Measurements from ENCODE around the gene PCED1B.
"Not testable (repeated sequence)": the region's sequence is repeated elsewhere in the genome, so short reads cannot be mapped to it uniquely, and the experiment has no call there.

Gene PCED1B

DNA sequence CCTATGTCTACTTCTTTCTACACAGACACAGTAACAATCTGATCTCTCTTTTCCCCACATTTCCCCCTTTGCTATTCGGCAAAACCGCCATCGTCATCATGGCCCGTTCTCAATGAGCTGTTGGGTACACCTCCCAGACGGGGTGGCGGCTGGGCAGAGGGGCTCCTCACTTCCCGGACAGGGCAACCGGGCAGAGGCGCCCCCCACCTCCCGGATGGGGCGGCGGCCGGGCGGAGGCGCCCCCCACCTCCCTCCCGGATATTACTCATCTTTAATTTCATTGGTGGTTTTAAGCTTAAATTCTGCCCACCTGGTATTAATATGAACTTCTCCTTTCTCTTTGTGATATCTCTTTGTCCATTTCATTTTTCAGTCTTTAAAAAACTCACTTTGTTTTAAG, 90.9 kb downstream of the PCED1B start:
- not testable (repeated sequence) for DNase-seq

DNA sequence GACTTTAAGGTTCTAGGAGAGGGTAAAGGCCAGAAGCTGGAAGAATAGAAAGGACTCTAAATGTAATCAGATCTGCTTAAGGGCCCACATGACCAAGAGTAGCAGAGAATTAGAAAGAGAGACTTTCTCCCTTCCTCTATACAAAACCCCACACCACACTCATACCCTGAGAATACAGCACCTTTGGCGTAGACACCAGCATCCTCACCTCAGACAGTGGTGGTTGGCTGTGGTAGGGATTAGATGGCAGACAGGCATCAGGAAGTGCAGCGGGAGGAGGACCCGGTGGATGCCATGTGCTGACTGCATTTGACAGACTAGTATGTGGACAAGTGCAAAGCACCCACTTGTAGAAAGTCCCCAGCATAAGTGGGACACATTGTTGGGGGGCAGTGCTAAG, 98.6 kb downstream of the PCED1B start:
- no peak for DNase-seq

DNA sequence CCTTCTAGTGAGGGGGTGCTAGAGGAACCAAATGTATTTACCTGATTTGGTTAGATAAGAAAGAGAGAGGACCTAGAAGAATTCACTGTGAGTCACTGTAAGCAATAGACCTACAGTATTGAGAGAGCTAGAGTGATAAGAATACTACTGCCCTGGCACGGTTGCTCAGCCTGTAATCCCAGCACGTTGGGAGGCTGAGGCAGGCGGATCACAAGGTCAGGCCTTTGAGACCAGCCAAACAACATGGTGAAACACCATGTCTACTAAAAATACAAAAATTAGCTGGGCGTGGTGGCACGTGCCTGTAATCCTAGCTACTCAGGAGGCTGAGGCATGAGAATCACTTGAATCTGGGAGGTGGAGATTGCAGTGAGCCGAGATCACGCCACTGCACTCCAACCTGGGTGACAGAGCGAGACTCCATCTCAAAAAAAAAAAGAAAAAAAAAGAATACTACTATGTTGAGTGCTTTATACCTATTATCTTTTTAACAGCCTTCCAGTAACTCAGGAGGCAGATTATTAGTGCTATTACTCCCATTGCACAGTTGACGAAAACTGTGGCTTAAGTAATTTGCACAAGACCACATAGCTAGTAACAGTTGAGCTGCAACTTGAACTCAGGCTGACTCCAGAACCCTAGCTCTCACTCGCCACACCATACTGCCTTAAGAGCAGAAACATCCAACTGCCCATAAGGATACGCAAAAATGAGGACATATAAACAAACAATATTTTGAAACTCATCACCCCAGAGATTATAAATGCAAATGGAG, 102.9 kb downstream of the PCED1B start:
- not testable (repeated sequence) for DNase-seq

DNA sequence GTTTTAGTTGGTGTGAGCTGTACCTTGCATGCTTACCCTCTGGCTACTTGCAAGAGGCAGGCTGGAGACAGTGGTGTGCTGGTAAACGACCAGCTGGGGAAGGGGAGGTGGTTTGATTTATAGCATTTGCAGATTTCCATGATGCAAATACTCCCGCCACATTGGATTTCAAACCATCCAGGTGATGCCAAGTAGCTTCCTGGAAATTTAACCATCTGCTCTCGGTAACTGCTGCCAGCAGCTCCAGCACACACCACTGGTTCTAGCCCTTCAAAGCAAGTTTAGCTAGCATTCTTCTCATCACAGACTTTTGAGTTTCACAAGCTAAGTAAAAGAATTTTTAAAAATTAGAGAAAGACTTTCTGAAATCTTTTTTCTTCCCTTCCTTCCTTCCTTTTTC, 104.8 kb downstream of the PCED1B start:
- DNase-seq: no peak

DNA sequence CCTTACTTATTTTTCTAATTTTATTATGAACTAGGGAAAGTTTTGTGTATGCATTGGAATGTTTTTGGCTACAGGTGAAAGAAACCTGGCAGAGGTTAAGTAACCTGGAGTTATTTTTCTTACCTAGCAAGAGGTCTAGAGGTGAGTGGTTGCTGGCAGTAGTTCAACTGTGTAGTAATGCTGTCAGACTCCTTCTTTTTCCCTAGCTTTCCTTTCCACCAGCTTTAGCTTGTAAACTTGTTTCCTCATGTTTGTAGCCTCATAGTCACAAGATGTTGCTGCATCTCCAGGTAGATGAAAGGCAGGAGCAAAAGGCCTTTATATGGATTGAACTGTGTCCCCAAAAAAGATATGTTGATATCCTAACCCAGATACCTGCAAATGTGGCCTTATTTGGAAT, 105.4 kb downstream of the PCED1B start:
- DNase-seq: no peak

DNA sequence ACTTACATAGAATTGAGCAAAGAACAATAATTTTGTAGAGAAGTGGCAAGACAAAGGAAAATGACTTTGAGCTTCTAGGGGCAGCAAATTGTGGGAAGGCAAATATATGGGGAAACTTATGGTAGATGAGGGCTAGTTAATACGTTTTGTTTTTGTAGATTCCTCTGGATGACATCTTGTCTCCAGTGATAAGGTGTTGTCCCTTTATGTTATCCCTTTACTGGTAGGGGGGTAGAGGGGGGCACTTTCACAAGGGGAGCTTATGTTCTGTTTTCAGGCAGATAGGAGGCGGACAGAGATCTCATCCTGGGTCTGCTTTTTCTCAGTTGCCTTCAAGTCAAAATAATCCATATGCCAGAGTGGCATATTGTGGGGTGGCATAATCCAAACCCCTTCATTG, 106.8 kb downstream of the PCED1B start:
- no peak for DNase-seq

DNA sequence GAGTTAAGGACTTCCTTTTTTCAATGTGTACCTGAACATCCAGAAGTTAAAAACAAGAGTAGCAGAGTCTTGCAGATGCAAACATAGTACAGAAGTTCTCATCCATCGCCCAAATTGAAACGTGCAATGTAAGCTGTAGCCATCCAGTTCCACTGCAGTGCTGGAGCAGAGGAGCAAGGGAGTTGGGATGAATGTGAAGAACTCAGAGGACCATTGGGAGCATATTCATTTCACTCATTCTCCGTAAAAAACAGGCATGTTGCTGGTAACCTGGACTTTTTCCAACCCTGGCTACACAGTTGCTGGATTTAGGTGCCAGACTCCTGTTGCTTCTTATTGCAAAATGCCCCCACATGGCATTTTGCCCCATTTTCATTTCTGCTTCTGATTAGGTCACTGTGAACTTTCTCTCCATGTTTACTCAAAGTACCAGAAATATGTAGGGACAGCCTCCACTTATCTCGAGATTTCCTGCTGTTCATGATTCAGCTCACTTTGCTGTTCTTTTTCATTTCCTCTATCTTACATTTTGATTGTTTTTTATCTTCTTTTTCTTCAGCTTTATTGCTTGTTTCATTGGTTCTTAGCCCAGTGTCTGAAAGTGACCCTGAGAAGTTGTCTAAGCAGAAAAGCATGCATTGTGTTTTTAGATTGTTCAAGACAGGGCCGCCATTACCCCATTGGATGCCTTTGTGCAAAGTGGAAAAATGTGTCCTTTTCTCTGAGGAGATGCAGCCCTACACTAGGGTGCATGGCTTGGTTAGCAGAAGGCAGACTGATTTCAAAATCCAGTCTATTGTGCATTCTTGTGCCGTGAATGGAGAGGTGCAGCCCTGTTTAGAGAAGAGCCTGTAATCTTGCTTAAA, 109.4 kb downstream of the PCED1B start:
- DNase-seq: no peak

DNA sequence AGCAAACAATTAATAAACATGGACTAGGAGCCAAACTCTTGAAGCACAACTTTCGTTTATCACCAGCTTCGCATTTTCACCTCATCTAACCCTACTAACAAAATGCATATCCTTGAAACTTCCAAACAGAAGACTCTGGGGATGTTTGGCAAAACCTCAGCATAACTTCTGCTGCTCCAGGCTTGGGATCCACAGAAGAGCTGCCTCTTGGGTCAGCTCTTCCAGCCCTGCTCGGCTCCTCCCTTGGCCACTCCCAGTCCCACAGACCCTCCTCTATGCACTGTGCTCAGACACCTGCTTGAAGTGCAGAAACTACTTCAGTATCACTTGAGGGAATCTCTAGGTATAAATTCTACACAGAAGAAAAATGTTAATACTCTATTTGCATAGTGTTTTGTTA, 110.3 kb downstream of the PCED1B start:
- DNase-seq: no peak

DNA sequence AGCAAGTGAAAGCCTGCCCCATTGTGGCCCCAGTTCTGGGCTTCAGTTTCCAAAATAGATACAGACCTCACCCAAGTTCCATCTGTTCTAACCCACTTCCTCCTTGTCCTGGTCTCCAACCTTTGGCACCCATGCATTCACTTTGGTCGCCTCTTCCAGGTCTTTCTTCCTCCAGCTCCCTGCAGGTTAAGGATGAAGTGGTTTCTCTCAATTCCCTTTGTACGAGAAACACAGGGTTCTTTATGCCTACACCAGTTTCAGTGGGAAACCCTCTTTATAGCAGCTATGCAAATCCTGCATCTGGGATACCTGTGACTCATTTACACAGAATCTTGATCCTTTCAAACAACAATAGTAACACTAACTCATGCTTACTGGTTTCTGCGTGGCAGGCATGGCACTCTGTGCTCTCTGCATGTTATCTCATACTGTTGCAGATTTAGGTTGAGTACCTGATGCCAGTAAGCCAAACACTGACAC, 110.9 kb downstream of the PCED1B start:
- DNase-seq: no peak

DNA sequence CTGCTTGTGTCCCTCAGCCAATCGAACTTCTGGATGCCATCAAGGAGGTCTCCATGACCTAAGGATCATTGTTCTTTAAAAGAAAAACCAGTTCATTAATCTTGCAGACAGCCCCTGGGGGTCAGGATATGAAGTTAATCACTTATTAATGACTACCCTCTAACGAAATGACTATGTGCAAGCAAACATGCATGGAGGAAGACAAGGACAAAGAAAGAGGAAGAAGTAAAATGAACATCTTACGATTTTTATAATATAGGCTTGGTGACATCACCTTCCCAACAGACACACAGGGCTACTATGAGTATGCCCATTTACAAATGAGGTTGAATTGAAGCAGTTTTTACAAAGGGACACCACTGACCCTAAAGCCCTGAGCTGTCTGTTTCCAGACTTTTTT, 111.5 kb downstream of the PCED1B start:
- no peak for DNase-seq

DNA sequence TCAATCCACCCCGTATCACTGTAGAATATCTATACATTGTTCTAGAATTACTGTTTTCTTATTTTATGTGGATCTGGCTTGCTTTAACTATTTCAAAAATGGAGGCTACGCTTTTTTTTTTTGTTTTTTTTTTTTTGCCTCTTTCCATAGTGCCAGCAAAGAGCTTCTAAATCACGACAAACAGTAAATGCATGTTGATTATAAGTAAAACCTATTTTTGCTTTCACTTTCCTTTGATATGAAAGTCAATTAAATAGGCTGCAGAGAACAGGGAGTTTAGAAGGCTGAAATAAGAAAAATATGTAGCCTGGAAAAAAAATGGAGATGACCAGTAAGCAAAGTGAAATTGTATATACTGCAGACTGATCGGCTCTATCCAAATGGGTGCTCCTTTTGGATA, 112.6 kb downstream of the PCED1B start:
- no peak for DNase-seq

DNA sequence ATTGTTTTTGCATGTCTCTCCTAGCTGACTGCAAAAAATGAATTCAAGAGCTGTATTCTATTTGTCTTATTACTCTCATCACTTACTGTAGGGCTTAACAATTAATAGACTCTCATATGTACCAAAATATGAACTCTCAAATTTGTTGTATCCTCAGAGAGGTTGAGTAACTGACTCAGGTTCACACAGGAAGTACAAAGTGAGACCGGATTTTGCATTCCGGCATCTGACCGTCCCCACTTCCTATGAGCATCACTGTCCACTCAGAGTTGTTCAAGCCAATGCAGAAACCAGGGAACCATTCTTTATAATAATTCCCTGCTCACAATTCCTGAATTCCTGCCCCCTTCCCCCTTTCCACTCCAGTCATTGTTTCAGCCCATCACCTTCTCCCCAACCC, 113.6 kb downstream of the PCED1B start:
- no peak for DNase-seq

DNA sequence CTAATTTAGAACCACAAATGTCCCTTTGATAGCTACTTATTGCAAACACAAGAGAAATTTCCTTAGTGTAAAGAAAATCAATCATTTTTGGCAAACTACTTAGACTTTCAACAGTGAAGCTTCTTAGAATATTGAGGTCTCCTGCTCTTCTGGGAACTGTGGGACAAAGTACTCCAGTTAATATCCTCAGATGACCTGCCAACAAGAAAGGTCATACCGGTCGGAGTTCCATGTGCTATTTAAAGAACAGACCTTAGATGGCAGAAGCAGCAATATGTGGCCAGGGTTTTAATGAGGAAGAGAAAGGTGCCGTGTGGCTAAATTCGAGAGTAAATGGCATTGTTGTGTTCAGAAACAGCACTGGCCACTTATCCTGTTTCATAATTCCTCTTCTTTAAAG, 115.1 kb downstream of the PCED1B start:
- DNase-seq: no peak

DNA sequence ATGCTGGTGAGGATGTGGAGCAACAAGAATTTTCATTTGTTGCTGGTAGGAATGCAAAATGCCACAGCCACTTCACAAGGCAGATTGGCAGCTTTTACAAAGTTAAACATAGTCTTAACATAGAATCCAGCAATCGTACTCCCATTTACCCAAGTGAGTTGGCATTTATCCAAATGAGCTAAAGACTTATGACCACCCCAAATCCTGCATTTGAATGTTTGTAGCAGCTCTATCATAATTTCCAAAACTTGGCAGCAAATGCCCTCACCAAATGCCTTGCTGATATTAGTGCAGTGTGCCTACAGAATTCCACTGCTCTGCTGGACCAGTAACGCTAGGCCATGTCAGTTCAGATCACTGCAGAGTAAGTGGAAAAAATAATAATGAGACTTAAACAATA, 121.0 kb downstream of the PCED1B start:
- no peak for DNase-seq

DNA sequence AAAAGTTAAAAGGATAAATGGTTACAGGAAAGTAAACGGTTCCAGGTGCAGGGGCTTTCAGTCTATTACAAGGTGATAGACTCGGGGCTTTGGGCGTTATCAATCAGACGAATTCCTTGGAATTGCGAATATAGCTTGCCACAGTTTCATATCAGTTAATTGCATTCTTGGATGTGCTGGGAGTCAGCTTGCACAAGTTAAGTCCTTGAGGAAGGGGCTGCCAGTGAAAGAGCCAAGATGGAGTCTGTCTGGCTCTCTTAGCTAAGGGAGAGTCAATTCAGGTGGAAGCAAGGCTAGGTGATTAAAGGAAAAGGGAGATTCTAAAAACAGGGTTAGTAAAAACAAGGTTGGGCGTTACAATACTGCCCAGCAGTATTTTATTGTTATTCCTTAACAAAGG, 121.8 kb downstream of the PCED1B start:
- not testable (repeated sequence) for DNase-seq

DNA sequence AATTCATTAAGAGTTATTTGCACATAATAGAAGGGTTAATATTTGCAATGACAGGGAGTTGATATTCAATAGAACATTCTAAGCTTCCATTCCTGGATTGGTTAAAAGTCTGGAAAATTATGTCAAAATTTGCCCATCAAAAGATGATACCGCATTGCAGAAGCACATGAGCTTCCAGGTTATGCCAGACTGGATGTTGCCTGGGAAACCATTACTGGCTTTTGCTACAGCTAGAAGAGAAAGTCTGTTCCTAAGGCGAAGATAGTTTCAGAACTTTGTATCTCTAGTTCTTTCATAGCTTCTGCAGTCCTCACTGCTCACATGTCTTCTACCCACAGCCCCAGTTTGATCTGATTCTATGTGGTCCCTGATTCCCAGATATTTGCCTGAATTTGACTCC, 122.8 kb downstream of the PCED1B start:
- no peak for DNase-seq

DNA sequence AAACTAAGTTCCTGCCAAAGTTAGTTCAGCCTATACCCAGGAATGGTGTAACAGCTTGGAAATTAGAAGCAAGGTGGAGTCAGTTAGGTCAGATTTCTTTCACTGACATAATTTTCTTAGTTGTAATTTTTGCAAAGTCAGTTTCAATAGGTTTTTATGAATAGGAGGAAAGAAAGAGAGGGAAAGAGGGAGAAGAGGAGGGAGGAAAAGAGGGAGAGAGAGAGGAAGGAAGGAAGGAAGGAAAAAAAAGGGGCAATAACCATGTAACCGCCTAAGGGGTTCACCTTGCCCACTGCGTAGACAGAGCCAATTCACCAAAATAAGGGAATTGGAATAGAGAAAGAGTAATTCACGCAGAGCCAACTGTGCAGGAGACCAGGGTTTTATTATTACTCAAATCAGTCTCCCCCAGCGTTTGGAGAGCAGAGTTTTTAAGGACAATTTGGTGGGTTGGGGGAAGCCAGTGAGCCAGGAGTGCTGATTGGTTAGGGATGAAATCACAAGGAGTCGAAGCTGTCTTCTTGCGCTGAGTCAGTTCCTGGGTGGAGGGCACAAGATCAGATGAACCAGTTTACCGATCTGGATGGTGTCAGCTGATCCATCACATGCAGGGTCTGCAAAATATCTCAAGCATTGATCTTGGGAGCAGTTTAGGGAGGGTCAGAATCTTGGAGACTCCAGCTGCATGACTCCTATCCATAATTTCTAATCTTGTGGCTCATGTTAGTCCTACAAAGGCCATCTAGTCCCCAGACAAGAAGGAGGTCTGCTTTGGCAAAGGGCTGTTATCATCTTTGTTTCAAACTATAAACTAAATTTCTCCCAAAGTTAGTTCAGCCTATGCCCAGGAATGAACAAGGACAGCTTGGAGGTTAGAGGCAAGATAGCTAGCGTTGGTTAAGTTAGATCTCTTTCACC, 126.4 kb downstream of the PCED1B start:
- DNase-seq: no peak

DNA sequence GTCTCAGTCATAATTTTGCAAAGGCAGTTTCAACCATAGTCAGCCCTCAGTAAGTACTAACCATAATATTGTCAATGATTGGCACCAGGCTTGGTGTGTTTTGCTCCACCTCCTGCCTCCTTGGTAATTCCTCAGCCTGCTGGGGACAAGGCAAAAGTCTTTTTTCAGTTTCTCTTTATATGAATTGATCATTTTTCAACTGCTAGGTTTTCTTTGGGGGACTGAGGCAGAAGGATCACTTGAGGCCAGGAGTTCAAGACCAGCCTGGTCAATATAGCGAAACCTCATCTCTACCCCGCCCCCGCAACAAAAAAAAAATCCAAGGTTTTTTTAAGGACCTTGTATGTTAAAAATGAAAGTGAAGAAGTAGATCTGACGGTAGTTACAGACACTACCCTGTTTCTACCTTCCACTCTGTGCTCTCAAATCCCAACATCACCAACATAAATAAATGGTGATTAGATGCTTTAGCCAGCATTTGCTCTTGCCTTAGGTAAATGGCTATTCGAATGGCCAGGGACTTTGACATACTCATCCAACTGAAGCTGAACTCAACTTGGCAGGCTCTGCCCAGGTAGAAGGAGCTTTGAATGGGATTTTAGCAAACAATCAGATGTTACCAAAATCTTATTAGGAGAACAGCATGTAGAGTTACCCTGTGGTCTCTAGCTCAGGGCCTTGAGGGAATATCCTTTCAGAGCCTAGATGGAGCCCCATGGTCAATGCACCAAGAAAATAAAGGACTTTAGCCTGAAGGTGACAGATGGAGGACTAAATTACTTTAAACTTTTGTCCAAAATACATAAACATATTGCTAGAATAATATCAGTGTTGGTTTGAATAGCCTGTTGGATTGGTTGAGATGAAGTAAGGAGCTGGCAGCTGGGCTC, 127.3 kb downstream of the PCED1B start:
- no peak for DNase-seq

DNA sequence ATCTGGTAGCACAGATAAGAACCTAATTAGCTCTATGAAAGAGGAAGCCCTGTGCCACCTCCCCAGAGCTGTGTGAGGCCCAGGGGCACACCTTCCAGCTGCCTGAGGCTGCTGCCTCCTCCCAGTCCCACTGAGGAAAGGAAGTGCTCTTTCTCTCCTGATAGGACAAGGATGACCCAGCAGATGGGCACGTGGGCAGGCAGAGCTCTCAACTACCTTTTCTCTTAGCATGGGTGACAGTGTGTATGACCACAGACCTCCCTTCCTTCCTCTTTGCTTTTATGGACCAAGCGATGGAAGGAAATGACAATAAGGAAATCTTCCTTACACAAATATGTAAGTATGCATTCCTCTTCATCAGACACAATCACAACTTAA, 127.9 kb downstream of the PCED1B start:
- DNase-seq: no peak

DNA sequence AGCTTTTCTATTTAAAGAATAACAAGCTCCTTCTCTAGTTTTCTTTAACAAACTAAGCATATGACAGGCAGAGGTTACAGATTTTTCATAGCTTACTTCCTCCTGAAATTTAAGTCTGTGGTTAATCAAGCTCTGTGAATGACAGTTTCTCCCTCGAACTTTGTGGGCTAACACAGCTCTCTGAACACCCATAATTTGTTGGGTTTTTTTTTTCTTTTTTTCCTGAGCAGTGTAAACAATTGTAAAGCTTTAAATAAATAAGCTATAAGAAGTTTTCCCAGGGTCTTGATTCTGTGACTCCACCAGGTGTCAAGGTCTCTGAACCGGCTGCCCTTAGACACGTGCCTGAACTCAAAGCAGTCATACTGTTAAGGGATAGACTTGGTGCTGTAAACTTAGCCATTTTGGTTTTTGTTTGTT, 128.4 kb downstream of the PCED1B start:
- no peak for DNase-seq

DNA sequence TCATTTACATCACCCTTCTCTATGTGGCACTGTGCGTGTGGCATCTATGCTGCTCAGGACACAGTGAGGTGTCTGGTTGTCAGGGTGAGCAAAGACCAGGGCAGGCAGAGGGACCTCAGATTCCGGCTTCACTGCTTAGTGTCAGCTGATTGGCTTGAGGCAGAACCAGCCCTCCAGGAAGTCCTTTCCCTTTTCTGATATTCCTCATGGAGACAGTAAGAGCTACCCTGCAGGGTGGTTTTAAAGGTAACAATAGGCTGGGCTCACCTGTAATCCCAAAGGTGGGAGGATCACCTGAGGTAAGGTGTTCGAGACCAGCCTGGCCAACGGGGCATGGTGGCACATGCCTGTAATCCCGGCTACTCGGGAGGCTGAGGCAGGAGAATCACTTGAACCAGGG, 129.6 kb downstream of the PCED1B start:
- no peak for DNase-seq

DNA sequence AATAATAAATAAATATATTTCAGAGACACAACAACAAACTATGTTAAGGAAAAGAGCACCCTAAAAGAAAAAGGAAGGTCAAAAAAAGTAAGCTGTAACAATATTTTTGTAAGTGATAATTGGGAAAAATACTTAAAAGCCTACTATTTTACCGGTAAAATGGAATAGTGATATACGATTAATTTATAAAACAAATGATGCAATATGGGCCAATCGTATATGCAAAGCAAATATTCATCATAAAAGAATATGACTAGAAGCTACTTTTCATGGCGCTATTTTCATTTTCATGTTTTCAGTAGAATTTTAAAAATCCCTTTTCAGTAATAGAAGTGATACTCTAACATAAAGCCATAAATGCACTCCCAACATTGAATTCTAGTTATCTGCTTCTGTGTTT, 131.4 kb downstream of the PCED1B start:
- DNase-seq: no peak

All from NCI-H446 (cell line).